AG09319 (cell line): ENCODE data around the gene OR52B6.

Experiments
- DNase-seq: peaks from one replicate; pipeline ENCODE4 v3.0.0-alpha.2; 2010; ENCODE audit warnings: low read depth; ENCODE audit errors: extremely low read depth
- CTCF ChIP-seq: IDR thresholded peaks from 2 replicates; pipeline ENCODE4 v1.5.1; 2011; ENCODE audit warnings: low read depth, mild to moderate bottlenecking, inconsistent platforms, low read length, moderate library complexity

Gene OR52B6

DNA sequence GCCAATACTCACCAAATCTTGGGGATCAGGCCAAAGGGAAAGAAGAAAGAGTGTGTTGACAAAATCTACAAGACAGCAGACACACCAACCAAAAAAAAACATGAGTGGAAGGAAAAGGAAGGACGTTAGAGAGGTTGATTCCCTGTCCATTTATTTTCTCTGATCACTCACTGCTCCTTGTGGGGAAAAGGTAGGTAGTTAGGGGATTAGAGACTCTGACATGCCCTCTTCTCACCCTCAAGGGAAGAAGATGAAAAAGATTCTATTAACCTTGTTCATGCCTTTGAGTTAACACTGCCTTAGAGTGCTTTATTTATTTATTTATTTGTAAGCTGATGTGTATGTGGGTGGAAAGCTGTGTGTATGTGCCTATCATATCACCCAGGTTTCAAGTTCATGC is 32.2 kb upstream of the OR52B6 start, which contains the start of gene OR52H1:
Gene OR52H1, minus strand, starts transcription at position 101 of the 400 bp plus-strand sequence. CDS start 3,035 bp downstream, outside the sequence.
- TF ChIP-seq CTCF: no peak

GRCh38 chr11:5550440-5551095 is 30.1 kb upstream of the OR52B6 start:
- DNase-seq: no peak
- no peak for TF ChIP-seq CTCF

More for the DNA sequence above, 32.2 kb upstream of the OR52B6 start, which contains the start of gene OR52H1:
- no peak for DNase-seq

DNA sequence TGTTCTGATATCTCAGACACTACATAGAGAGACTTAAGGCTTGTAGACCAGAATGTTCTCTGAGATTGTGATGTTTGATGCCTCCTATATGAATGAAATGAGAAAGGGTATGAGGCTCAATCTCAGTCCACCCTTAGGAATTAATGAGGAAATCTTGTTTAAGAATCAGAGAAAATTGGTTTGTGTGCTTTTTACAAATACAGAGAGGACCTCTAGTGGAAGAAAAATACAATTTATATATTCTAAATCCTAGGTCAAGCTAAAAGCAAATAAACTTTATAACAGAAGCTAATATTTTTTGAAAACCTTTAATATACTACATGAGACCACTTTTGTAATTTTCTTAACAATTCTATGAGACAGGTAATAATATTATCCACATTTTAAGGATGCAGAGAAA is 27.3 kb upstream of the OR52B6 start:
- no peak for DNase-seq
- TF ChIP-seq CTCF: peak; percentile 23

- no peak for DNase-seq
- no peak for TF ChIP-seq CTCF
These were observed 24.0 kb upstream of the OR52B6 start for GRCh38 chr11:5556596-5557188.

GRCh38 chr11:5557751-5558150 is 22.9 kb upstream of the OR52B6 start:
- no peak for DNase-seq
- TF ChIP-seq CTCF: no peak

DNA sequence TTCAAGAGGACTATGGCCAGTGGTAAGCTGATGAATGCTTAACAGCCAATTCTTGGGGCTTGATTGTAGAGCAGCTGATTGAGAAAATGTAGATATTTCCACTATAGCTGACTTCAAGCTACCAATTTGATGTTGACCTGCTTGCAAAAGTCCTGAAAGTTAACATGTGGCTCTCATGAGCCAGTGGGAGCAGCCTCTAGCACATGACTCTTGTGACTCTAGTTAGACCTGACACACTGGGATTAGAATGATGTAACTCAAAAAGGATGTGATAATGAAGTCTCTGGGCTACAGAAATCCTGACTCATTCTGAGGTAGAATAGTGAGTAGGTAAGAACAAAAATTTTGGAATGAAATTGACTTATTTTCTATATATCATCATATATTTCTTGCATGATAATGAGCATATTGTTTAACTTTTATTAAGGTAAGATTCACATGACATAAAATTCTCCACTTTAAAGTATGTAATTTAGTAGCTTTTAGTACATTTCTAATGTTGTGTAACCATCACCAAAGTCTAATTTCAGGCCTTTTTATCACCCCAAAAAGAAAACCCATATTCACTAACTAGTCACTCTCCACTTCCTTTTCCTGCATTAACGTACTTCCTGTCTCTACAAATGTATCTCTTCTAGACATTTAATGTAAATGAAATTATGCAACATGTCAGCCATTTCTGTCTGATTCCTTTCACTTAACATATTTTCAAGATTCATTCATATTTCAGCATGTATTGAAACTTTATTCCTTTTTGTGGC is 16.2 kb upstream of the OR52B6 start:
- no peak for DNase-seq

More for the DNA sequence above, 16.2 kb upstream of the OR52B6 start:
- TF ChIP-seq CTCF: no peak
